Stimulated activated CD8-positive, alpha-beta memory T cell treated with anti-CD3 and anti-CD28 coated beads, Interleukin-7, amount 100 ng/mL, for 24 hours (primary cell): ENCODE data around the gene TXNDC12.
A peak's percentile ranks its signal among the peaks of the same experiment; 100 is the strongest.
"Not testable (repeated sequence)": the region's sequence is repeated elsewhere in the genome, so short reads cannot be mapped to it uniquely, and the experiment has no call there.

ENCODE experiments used
- DNase-seq: peaks from one replicate; pipeline ENCODE4 v3.0.0-alpha.2; 2020; ENCODE audit warnings: low read depth

Gene TXNDC12

GRCh38 chr1:52055066-52055865 is at the start of gene TXNDC12:
TXNDC12 (minus strand) TSS chr1:52055191; CDS start chr1:52055096, 95 bp downstream.
- peak; percentile 32 for DNase-seq

- no peak for DNase-seq
Observed at GRCh38 chr1:52102336-52103013, 47.5 kb upstream of the TXNDC12 start.

GRCh38 chr1:52098139-52098871 is 43.3 kb upstream of the TXNDC12 start:
- no peak for DNase-seq

- DNase-seq = no peak
Observed at GRCh38 chr1:52096216-52096615, 41.2 kb upstream of the TXNDC12 start.

- not testable (repeated sequence) for DNase-seq
Observed at GRCh38 chr1:52094300-52094699, 39.3 kb upstream of the TXNDC12 start.

- not testable (repeated sequence) for DNase-seq
Observed at GRCh38 chr1:52087892-52088291, 32.9 kb upstream of the TXNDC12 start.

- no peak for DNase-seq
Observed at GRCh38 chr1:52080014-52080415, 25.0 kb upstream of the TXNDC12 start.

GRCh38 chr1:52077277-52077676 is 22.3 kb upstream of the TXNDC12 start:
- not testable (repeated sequence) for DNase-seq

- DNase-seq = no peak
Observed at GRCh38 chr1:52072291-52072690, 17.3 kb upstream of the TXNDC12 start.

GRCh38 chr1:52070704-52071103 is 15.7 kb upstream of the TXNDC12 start:
- DNase-seq = no peak

- no peak for DNase-seq
Observed at GRCh38 chr1:52063192-52063591, 8.2 kb upstream of the TXNDC12 start.

- DNase-seq = no peak
Observed at GRCh38 chr1:52060822-52061221, 5.8 kb upstream of the TXNDC12 start.

GRCh38 chr1:52059888-52060287 is 4.9 kb upstream of the TXNDC12 start:
- no peak for DNase-seq

- no peak for DNase-seq
Observed at GRCh38 chr1:52059321-52059720, 4.3 kb upstream of the TXNDC12 start.

GRCh38 chr1:52057876-52058415 is 3.0 kb upstream of the TXNDC12 start:
- no peak for DNase-seq

GRCh38 chr1:52057255-52057654 is 2.3 kb upstream of the TXNDC12 start:
- no peak for DNase-seq

GRCh38 chr1:52056937-52057231 is 1.9 kb upstream of the TXNDC12 start:
- DNase-seq = no peak

- DNase-seq = peak; percentile 82
Observed at GRCh38 chr1:52056163-52056936, 1.4 kb upstream of the TXNDC12 start, which contains the start of gene BTF3L4. BTF3L4 (plus strand) TSS chr1:52056295; CDS start chr1:52059848, 3,553 bp downstream.

GRCh38 chr1:52055866-52056162 is 823 bp upstream of the TXNDC12 start:
- no peak for DNase-seq

- DNase-seq = no peak
Observed at GRCh38 chr1:52054496-52055065, 410 bp downstream of the TXNDC12 start.

- no peak for DNase-seq
Observed at GRCh38 chr1:52053862-52054261, 1.1 kb downstream of the TXNDC12 start.

- DNase-seq = not testable (repeated sequence)
Observed at GRCh38 chr1:52049337-52049736, 5.7 kb downstream of the TXNDC12 start.
